ENCODE measurements around the gene DENND1A. TPM values are rescaled to one million over a fixed set of nuclear protein-coding genes. Genes with fewer than 3 reads are reported as not detected.

DENND1A gene
- total RNA-seq, 1 donor from 2014 or later = 15.4 TPM

DNA sequence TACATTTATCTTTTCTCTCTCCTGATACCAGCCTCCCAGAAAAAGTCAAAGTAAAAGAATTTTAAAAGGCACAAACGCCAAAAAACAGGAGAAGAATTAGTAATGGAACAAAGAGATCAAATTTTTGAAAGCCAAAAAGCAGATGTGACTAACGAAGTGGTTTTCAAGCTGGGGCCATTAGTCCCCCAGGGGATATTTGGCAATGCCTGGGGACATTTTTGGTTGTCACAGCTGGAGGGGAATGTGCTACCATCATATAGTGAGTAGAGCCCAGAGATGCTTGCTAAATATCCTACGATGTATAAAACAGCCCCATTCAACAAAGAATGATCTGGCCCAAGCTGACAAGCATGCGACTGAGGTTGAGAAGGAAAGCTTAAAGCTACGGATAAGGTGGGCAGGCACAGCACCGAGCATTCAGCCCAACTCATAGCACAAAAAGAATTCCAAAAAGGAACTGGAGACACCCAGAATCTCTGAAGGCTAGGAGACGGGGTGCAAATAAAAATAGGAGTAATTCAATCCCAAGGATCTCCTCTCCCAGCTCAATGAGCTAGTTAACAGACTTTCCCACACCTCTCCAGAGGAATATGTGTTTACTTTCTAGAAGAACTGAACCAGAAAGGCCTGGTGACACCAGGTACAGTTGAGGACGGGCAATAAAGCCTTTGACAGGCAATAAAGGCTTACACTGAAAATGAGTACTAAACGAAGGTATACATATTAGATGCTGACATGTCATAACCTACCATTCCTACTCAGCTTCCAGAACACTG lies 269.0 kb downstream of the DENND1A start:
- no peak overlapping the region for H3K4me3 ChIP-seq
- H3K9me3 ChIP-seq = no peaks in the 10 kb centered on the region
- no peaks in the 10 kb centered on the region for H3K36me3 ChIP-seq
- TF ChIP-seq, protein P1, sequence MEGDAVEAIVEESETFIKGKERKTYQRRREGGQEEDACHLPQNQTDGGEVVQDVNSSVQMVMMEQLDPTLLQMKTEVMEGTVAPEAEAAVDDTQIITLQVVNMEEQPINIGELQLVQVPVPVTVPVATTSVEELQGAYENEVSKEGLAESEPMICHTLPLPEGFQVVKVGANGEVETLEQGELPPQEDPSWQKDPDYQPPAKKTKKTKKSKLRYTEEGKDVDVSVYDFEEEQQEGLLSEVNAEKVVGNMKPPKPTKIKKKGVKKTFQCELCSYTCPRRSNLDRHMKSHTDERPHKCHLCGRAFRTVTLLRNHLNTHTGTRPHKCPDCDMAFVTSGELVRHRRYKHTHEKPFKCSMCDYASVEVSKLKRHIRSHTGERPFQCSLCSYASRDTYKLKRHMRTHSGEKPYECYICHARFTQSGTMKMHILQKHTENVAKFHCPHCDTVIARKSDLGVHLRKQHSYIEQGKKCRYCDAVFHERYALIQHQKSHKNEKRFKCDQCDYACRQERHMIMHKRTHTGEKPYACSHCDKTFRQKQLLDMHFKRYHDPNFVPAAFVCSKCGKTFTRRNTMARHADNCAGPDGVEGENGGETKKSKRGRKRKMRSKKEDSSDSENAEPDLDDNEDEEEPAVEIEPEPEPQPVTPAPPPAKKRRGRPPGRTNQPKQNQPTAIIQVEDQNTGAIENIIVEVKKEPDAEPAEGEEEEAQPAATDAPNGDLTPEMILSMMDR (IDR thresholded peaks at IDR 0.05) = no peak
- intact Hi-C loops (cut with DNase I) = no loop called here
- no peak overlapping the region for H3K27ac ChIP-seq
- DNase-seq = no peak
- H3K27me3 ChIP-seq = no peaks in the 10 kb centered on the region
- no peak for ATAC-seq
- H3K4me1 ChIP-seq = no peaks in the 10 kb centered on the region

DNA sequence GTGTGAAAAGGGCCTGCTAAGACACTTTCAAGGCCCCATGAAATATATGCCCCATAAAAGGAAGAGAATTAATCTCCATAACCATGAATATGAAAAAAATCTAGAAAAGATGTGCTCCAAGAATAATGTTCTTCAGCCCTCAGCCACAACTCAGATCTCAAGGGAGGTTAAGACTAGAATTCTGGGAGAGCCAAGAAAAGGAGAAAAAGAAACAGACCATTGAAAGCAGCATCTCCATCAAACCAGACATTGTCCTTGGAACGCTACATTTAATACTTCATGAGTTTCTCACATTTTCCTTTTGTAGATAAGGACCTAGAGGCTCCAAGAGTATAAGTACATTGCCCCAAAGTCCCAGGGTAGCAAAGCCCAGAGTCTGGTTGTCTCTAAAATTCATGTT lies 270.6 kb downstream of the DENND1A start:
- Histone ChIP-seq H3K9me3 (no peaks in the 10 kb centered on the region), H3K27ac (no peak overlapping the region), H3K27me3 (no peaks in the 10 kb centered on the region), H3K4me3 (no peak overlapping the region), H3K4me1 (no peaks in the 10 kb centered on the region), H3K36me3 (no peaks in the 10 kb centered on the region)
- intact Hi-C loops (cut with DNase I) = no loop called here
- DNase-seq = no peak
- TF ChIP-seq, protein P1 (IDR thresholded peaks at IDR 0.05) = no peak
- no peak for ATAC-seq

DNA sequence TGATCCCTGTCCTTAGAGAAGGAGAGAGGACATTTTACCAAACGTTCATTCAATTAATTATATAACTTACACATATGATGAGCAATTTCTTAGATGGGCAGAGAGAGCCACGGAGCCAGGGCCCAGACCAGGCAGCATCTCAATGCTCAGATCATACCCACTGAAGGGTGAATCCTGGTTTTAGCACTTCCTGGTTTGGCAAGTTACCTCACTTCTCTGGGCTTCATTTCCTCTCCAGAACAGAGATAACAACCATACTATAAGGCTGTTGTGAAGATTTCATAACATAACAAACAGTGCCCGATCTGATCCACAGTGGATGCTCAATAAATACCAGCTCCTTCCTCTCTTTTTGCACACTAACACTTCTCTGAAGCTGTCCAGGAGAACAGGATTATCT lies 271.1 kb downstream of the DENND1A start:
- intact Hi-C loops (cut with DNase I) = no loop called here
- Histone ChIP-seq H3K27ac (no peak overlapping the region), H3K9me3 (no peaks in the 10 kb centered on the region), H3K4me3 (no peak overlapping the region), H3K4me1 (no peaks in the 10 kb centered on the region), H3K27me3 (no peaks in the 10 kb centered on the region), H3K36me3 (no peaks in the 10 kb centered on the region)
- TF ChIP-seq, protein P1 (IDR thresholded peaks at IDR 0.05) = no peak
- ATAC-seq = no peak
- no peak for DNase-seq

DNA sequence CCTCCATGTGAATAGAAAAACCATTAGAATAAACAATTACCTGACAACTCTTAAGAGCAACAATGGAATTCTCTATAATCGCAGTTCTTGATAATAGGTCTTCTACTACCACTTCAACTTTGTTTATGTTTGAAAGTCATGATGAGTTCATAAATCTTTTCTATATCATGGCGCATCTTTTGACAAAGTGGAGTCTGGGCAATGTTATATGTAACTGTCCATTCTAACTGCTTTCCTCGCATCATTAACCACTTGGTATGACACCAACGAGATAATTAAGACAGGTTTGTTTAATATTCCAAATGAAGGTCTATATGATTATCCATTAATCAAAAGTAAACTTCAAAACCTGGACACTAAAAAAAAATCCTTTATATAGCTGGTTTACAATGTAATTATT lies 272.0 kb downstream of the DENND1A start:
- H3K36me3 ChIP-seq = no peaks in the 10 kb centered on the region
- H3K4me1 ChIP-seq = no peaks in the 10 kb centered on the region
- no peak for DNase-seq

DNA sequence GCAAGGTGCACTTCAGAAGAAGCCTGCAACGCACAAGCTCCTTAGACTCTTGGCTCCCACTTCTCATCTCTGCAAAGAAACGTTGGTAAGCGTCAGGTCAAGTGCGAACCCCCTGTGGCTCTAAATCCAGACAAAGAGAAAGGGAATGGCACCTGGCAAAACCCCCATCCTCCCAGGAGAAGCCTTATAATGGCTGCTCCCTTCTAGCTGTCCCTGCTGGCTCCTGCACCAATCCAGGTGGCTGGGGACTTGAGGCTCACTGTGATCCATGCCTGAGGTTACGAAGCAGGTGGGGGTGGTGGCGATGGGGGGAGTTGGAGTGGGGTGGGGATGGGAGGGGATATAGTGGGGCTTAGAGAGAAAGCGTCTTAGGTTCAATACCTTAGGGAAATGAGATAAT lies 272.8 kb downstream of the DENND1A start:
- intact Hi-C loops (cut with DNase I) = no loop called here
- Histone ChIP-seq H3K36me3 (no peaks in the 10 kb centered on the region), H3K4me3 (no peak overlapping the region), H3K9me3 (no peaks in the 10 kb centered on the region), H3K4me1 (no peaks in the 10 kb centered on the region), H3K27ac (no peak overlapping the region), H3K27me3 (no peaks in the 10 kb centered on the region)
- DNase-seq (no peak), ATAC-seq (no peak)
- TF ChIP-seq, protein P1 (IDR thresholded peaks at IDR 0.05) = no peak

More for the DNA sequence above, 272.0 kb downstream of the DENND1A start:
- Histone ChIP-seq H3K27me3 (no peaks in the 10 kb centered on the region), H3K9me3 (no peaks in the 10 kb centered on the region), H3K4me3 (no peak overlapping the region), H3K27ac (no peak overlapping the region)
- ATAC-seq = no peak
- TF ChIP-seq, protein P1 (IDR thresholded peaks at IDR 0.05) = no peak
- intact Hi-C loops (cut with DNase I) = no loop called here

All from upper lobe of right lung (tissue), 1 donor.